ENCODE measurements around the gene MYDGF. TPM values are rescaled to one million over a fixed set of nuclear protein-coding genes. Genes with fewer than 3 reads are reported as not detected.
A peak's percentile ranks its signal among the peaks of the same experiment; 100 is the strongest.

The MYDGF gene
- total and polyA plus RNA-seq, 2 of the 13 experiments (the other 11 are each of a cell fraction or from before 2014, with no cell fraction given), result 116 to 198 TPM

DNA sequence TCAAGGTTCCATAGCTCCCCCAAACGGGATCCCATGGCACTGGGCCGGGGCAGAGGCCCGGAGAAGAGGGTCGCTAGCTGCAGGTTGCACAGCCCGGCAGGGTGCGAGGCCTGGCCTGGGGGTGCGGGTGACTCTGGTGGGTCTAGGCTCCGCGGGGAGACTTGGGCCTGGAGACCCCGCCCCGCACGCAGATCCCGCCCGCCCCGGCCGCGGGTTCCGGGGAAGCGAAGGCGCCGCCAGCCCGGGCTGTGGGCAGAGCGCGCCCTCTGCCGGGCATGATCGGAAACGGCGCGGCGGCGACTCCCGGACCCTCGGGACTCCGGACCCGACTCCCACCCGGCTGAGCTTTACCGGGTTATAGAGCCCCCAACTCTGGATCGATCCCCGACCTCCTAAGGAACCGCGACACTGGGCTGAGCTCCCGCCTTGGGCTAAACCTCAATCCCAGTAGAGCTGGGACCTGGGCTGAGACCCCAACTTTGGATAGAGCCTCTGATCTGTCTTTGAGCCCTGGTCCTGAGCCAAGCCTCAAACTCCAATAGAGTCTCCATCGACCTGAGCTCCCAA is 33.9 kb downstream of the MYDGF start (continued):
- TF ChIP-seq ZNF83 (CRISPR knock-in tag; IDR thresholded peaks at IDR 0.05; ENCODE audit: borderline replicate concordance) (no peak), MAF1 (CRISPR knock-in tag; IDR thresholded peaks at IDR 0.05; ENCODE audit: borderline replicate concordance) (no peak), ZNF629 (CRISPR knock-in tag; conservative IDR thresholded peaks at IDR 0.05) (no peak), MATR3 (CRISPR knock-in tag; IDR thresholded peaks at IDR 0.05) (no peak), GPN1 (CRISPR knock-in tag; IDR thresholded peaks at IDR 0.05; ENCODE audit: borderline replicate concordance) (no peak), CEBPZ (IDR thresholded peaks at IDR 0.05; ENCODE audit: low read length) (no peak), PBX3 (CRISPR knock-in tag; IDR thresholded peaks at IDR 0.05; ENCODE audit: borderline replicate concordance) (no peak), CHD2 (IDR thresholded peaks at IDR 0.05; ENCODE audit: low read depth, low read length) (no peak), TSC22D2 (CRISPR knock-in tag; IDR thresholded peaks at IDR 0.05; ENCODE audit: borderline replicate concordance) (no peak), ZNF251 (CRISPR knock-in tag; IDR thresholded peaks at IDR 0.05) (no peak), TCF12 (IDR thresholded peaks at IDR 0.05) (no peak), TCF12 (CRISPR knock-in tag; IDR thresholded peaks at IDR 0.05) (peak; percentile 76; the same call in 1 of the 2 replicates), AGO2 (optimal IDR thresholded peaks at IDR 0.05; ENCODE audit: low read depth, low read length) (no peak), REL (CRISPR knock-in tag; conservative IDR thresholded peaks at IDR 0.05) (no peak), MLXIP (CRISPR knock-in tag; IDR thresholded peaks at IDR 0.05; ENCODE audit: borderline replicate concordance) (no peak), MXD4 (CRISPR knock-in tag; IDR thresholded peaks at IDR 0.05) (0 out of 2 replicates have a peak, but pooled peaks have one; percentile 16)
- TF ChIP-seq, protein P1, sequence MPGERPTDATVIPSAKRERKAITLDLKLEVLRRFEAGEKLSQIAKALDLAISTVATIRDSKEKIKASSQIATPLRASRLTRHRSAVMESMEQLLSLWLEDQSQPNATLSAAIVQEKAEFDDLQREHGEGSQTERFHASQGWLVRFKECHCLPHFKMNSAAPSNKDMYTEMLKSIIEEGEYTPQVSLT (CRISPR knock-in tag; IDR thresholded peaks at IDR 0.05; ENCODE audit: borderline replicate concordance, low read depth), result no peak
- TF ChIP-seq, protein P2, sequence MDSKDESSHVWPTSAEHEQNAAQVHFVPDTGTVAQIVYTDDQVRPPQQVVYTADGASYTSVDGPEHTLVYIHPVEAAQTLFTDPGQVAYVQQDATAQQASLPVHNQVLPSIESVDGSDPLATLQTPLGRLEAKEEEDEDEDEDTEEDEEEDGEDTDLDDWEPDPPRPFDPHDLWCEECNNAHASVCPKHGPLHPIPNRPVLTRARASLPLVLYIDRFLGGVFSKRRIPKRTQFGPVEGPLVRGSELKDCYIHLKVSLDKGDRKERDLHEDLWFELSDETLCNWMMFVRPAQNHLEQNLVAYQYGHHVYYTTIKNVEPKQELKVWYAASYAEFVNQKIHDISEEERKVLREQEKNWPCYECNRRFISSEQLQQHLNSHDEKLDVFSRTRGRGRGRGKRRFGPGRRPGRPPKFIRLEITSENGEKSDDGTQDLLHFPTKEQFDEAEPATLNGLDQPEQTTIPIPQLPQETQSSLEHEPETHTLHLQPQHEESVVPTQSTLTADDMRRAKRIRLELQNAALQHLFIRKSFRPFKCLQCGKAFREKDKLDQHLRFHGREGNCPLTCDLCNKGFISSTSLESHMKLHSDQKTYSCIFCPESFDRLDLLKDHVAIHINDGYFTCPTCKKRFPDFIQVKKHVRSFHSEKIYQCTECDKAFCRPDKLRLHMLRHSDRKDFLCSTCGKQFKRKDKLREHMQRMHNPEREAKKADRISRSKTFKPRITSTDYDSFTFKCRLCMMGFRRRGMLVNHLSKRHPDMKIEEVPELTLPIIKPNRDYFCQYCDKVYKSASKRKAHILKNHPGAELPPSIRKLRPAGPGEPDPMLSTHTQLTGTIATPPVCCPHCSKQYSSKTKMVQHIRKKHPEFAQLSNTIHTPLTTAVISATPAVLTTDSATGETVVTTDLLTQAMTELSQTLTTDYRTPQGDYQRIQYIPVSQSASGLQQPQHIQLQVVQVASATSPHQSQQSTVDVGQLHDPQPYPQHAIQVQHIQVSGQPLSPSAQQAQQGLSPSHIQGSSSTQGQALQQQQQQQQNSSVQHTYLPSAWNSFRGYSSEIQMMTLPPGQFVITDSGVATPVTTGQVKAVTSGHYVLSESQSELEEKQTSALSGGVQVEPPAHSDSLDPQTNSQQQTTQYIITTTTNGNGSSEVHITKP (CRISPR knock-in tag; IDR thresholded peaks at IDR 0.05; ENCODE audit: low read depth), result no peak

All from HepG2 (cell line).